HL-60 (cell line): Measurements from ENCODE around the gene CSNK1G3.

Source experiments
- POLR2AphosphoS5 ChIP-seq: IDR thresholded peaks from 2 replicates; pipeline ENCODE4 v1.6.1; 2012; ENCODE audit warnings: low read depth
- TF ChIP-seq, protein P1 (sequence below): IDR thresholded peaks from one replicate; pipeline ENCODE4 v1.5.1; 2011; ENCODE audit warnings: low read length, control low read depth, inconsistent platforms; ENCODE audit not compliant: insufficient read depth
- TF ChIP-seq, protein P2 (sequence below): IDR thresholded peaks from 2 replicates; pipeline ENCODE4 v1.6.1; 2012; ENCODE audit warnings: low read depth; ENCODE audit not compliant: insufficient replicate concordance

GRCh38 chr5:123545506-123545905 is 33.5 kb downstream of the CSNK1G3 start:
- TF ChIP-seq, protein P1, sequence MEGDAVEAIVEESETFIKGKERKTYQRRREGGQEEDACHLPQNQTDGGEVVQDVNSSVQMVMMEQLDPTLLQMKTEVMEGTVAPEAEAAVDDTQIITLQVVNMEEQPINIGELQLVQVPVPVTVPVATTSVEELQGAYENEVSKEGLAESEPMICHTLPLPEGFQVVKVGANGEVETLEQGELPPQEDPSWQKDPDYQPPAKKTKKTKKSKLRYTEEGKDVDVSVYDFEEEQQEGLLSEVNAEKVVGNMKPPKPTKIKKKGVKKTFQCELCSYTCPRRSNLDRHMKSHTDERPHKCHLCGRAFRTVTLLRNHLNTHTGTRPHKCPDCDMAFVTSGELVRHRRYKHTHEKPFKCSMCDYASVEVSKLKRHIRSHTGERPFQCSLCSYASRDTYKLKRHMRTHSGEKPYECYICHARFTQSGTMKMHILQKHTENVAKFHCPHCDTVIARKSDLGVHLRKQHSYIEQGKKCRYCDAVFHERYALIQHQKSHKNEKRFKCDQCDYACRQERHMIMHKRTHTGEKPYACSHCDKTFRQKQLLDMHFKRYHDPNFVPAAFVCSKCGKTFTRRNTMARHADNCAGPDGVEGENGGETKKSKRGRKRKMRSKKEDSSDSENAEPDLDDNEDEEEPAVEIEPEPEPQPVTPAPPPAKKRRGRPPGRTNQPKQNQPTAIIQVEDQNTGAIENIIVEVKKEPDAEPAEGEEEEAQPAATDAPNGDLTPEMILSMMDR = no peak
- TF ChIP-seq POLR2AphosphoS5 = no peak
- TF ChIP-seq, protein P2, sequence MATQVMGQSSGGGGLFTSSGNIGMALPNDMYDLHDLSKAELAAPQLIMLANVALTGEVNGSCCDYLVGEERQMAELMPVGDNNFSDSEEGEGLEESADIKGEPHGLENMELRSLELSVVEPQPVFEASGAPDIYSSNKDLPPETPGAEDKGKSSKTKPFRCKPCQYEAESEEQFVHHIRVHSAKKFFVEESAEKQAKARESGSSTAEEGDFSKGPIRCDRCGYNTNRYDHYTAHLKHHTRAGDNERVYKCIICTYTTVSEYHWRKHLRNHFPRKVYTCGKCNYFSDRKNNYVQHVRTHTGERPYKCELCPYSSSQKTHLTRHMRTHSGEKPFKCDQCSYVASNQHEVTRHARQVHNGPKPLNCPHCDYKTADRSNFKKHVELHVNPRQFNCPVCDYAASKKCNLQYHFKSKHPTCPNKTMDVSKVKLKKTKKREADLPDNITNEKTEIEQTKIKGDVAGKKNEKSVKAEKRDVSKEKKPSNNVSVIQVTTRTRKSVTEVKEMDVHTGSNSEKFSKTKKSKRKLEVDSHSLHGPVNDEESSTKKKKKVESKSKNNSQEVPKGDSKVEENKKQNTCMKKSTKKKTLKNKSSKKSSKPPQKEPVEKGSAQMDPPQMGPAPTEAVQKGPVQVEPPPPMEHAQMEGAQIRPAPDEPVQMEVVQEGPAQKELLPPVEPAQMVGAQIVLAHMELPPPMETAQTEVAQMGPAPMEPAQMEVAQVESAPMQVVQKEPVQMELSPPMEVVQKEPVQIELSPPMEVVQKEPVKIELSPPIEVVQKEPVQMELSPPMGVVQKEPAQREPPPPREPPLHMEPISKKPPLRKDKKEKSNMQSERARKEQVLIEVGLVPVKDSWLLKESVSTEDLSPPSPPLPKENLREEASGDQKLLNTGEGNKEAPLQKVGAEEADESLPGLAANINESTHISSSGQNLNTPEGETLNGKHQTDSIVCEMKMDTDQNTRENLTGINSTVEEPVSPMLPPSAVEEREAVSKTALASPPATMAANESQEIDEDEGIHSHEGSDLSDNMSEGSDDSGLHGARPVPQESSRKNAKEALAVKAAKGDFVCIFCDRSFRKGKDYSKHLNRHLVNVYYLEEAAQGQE = no peak
